CD4-positive, alpha-beta T cell (primary cell): Measurements from ENCODE around the gene DNAH3. TPM values are rescaled to one million over a fixed set of nuclear protein-coding genes. Genes with fewer than 3 reads are reported as not detected.

Source experiments
- ATAC-seq: fragments of 200-7000 bp; cut with Tn5 transposase; one replicate; pipeline ENCODE4 v1.10.0; 2022; ENCODE audit warnings: mild to moderate bottlenecking; ENCODE audit not compliant: poor library complexity
- CTCF ChIA-PET: fragments of 350-600 bp; sonication (Branson Sonifier 250); formaldehyde crosslinking; loops from one replicate; lab custom pipeline; 2021; ENCODE audit warnings: antibody characterized with exemption, inconsistent platforms; lab: Charles Lee
- POLR2A ChIA-PET: fragments of 350-600 bp; sonication (Branson Sonifier 250); formaldehyde crosslinking; loops from one replicate; lab custom pipeline; 2021; ENCODE audit warnings: antibody characterized with exemption, inconsistent platforms; lab: Charles Lee
- DNase-seq, 14 experiments: peaks; one replicate each; pipeline ENCODE4 v3.0.0-alpha.2; 2013 to 2020; ENCODE audit warnings: mixed read lengths in 2 of 14
- H3K27ac ChIP-seq, 2 donors: one replicate each; pipeline versions ENCODE4 v1.5.1 to v1.7.0; 2013; ENCODE audit warnings: low read length in 2 of 2, low read depth in 1 of 2, mild to moderate bottlenecking in 1 of 2
- H3K27me3 ChIP-seq, 2 experiments: 1 replicate in 1 of 2; 2 replicates in 1 of 2; pipeline versions ENCODE4 v1.6.1 to v1.7.0; 2013; ENCODE audit warnings: low read length in 2 of 2, control low read depth in 1 of 2, mild to moderate bottlenecking in 1 of 2, moderate library complexity in 1 of 2; ENCODE audit not compliant: insufficient read depth in 2 of 2, control insufficient read depth in 1 of 2
- H3K36me3 ChIP-seq: one replicate; pipeline ENCODE4 v1.6.1; 2013; ENCODE audit warnings: low read length, control low read depth; ENCODE audit not compliant: insufficient read depth
- H3K4me1 ChIP-seq: one replicate; pipeline ENCODE4 v1.6.1; 2013; ENCODE audit warnings: low read length, control low read depth; ENCODE audit not compliant: insufficient read depth
- H3K4me3 ChIP-seq: one replicate; pipeline ENCODE4 v1.5.1; 2013; ENCODE audit warnings: mild to moderate bottlenecking, low read length, moderate library complexity
- H3K9me3 ChIP-seq, 2 experiments: 1 replicate in 1 of 2; 2 replicates in 1 of 2; pipeline versions ENCODE4 v1.6.1 to v1.7.0; 2013; ENCODE audit warnings: low read length in 2 of 2, mild to moderate bottlenecking in 2 of 2, control low read depth in 1 of 2, moderate library complexity in 1 of 2; ENCODE audit not compliant: control insufficient read depth in 1 of 2, insufficient read depth in 1 of 2
- H3K27ac Mint-ChIP-seq: one replicate; pipeline ENCODE4 v1.8.0; 2020; ENCODE audit warnings: mixed read lengths
- H3K27me3 Mint-ChIP-seq: one replicate; pipeline ENCODE4 v1.8.0; 2021; ENCODE audit warnings: mixed read lengths
- H3K36me3 Mint-ChIP-seq: one replicate; pipeline ENCODE4 v1.8.0; 2021; ENCODE audit warnings: low read depth, mixed read lengths
- H3K4me1 Mint-ChIP-seq: one replicate; pipeline ENCODE4 v1.8.0; 2021; ENCODE audit warnings: low read depth, mixed read lengths
- H3K4me3 Mint-ChIP-seq: one replicate; pipeline ENCODE4 v1.8.0; 2020; ENCODE audit warnings: mild to moderate bottlenecking, mixed read lengths
- H3K9me3 Mint-ChIP-seq: one replicate; pipeline ENCODE4 v1.8.0; 2020; ENCODE audit warnings: mixed read lengths
- CTCF ChIP-seq: fragments of 200-600 bp; IDR thresholded peaks from one replicate; pipeline ENCODE4 v1.8.0; 2022; ENCODE audit warnings: antibody characterized with exemption, mild to moderate bottlenecking
- intact Hi-C, 2 experiments: fragments of 100-400 bp; cut with DNase I in 1 of 2; cut with micrococcal nuclease in 1 of 2; formaldehyde crosslinking; loops; one replicate each; pipeline versions ENCODE4 v1.15.1 to v1.9.0; 2023 to 2025; cut with DNase I, micrococcal nuclease
- total RNA-seq, 174 experiments: library from RNA in 2 of 174; stranded (reverse) in 2 of 174; gene quantifications; one replicate each; pipeline ENCODE4 v1.2.3 and lab custom pipeline; 2021 to 2026

Gene DNAH3
- total RNA-seq, 2 experiments from 2014 or later, result not detected

GRCh38 chr16:21169249-21169981 lies 18.8 kb upstream of the DNAH3 start:
- H3K9me3 Mint-ChIP-seq, result no peaks in the 10 kb centered on the region
- H3K36me3 Mint-ChIP-seq, result peaks cover 73% of the 10 kb centered on the region
- DNase-seq (no peak), ATAC-seq (no peak)
- H3K4me3 Mint-ChIP-seq, result no peak overlapping the region
- H3K27me3 Mint-ChIP-seq, result no peaks in the 10 kb centered on the region
- intact Hi-C loops, result no loop called here
- no peak overlapping the region for H3K27ac ChIP-seq
- no peak overlapping the region for H3K27ac Mint-ChIP-seq
- H3K4me3 ChIP-seq, result no peak overlapping the region
- no peaks in the 10 kb centered on the region for H3K9me3 ChIP-seq
- CTCF ChIA-PET, result no interaction called here
- no peaks in the 10 kb centered on the region for H3K4me1 Mint-ChIP-seq
- TF ChIP-seq CTCF, result no peak
- H3K4me1 ChIP-seq, result no peaks in the 10 kb centered on the region
- H3K36me3 ChIP-seq, result peaks cover 28% of the 10 kb centered on the region
- POLR2A ChIA-PET, result interaction anchor here (0.7 kb wide), 1 partner anchor 72 kb away, joined by 3 read pairs; no protein-coding TSS in a partner anchor
- H3K27me3 ChIP-seq, result no peaks in the 10 kb centered on the region

- no peaks in the 10 kb centered on the region for H3K4me1 Mint-ChIP-seq
- H3K27ac ChIP-seq, result no peak overlapping the region
- peaks cover 68% of the 10 kb centered on the region for H3K36me3 Mint-ChIP-seq
- DNase-seq (no peak), ATAC-seq (no peak)
- POLR2A ChIA-PET, result no interaction called here
- H3K27ac Mint-ChIP-seq, result no peak overlapping the region
- H3K27me3 ChIP-seq, result no peaks in the 10 kb centered on the region
- H3K36me3 ChIP-seq, result peaks cover 28% of the 10 kb centered on the region
- no peak for TF ChIP-seq CTCF
- H3K9me3 Mint-ChIP-seq, result no peaks in the 10 kb centered on the region
- no peak overlapping the region for H3K4me3 Mint-ChIP-seq
- intact Hi-C loops, result no loop called here
- no peak overlapping the region for H3K4me3 ChIP-seq
- CTCF ChIA-PET, result no interaction called here
- H3K4me1 ChIP-seq, result no peaks in the 10 kb centered on the region
- no peaks in the 10 kb centered on the region for H3K9me3 ChIP-seq
- H3K27me3 Mint-ChIP-seq, result no peaks in the 10 kb centered on the region
Observed at GRCh38 chr16:21167929-21168602, 17.4 kb upstream of the DNAH3 start.

- Mint-ChIP-seq H3K27me3 (no peaks in the 10 kb centered on the region), H3K9me3 (no peaks in the 10 kb centered on the region), H3K36me3 (peaks cover 66% of the 10 kb centered on the region), H3K4me3 (no peak overlapping the region), H3K4me1 (no peaks in the 10 kb centered on the region), H3K27ac (no peak overlapping the region)
- Histone ChIP-seq H3K27me3 (no peaks in the 10 kb centered on the region), H3K9me3 (no peaks in the 10 kb centered on the region), H3K4me1 (no peaks in the 10 kb centered on the region), H3K4me3 (no peak overlapping the region), H3K36me3 (peaks cover 24% of the 10 kb centered on the region), H3K27ac (no peak overlapping the region)
- intact Hi-C loops, result no loop called here
- CTCF ChIA-PET, result no interaction called here
- TF ChIP-seq CTCF, result no peak
- POLR2A ChIA-PET, result interaction anchor here (1.0 kb wide), 1 partner anchor 9 kb away, joined by 4 read pairs; the partner anchor contains the start of gene LDAF1
- DNase-seq (no peak), ATAC-seq (no peak)
Observed at GRCh38 chr16:21167360-21167759, 16.7 kb upstream of the DNAH3 start.
